ENCODE data around the gene PCDHGB1.
"Not testable (repeated sequence)": the region's sequence is repeated elsewhere in the genome, so short reads cannot be mapped to it uniquely, and the experiment has no call there.

The PCDHGB1 gene

DNA sequence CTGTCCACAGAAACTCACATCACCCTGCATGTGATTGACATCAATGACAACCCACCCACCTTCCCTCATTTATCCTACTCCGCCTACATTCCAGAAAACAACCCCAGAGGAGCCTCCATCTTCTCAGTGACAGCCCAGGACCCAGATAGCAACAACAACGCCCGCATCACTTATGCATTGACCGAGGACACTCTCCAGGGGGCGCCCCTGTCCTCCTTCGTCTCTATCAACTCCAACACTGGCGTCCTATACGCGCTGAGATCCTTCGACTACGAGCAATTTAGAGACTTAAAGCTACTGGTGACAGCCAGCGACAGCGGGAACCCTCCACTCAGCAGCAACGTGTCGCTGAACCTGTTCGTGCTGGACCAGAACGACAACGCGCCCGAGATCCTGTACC lies 4.6 kb upstream of the PCDHGB1 start:
- H3K9me3 ChIP-seq (ENCODE audit: control insufficient read depth in 2 of 2, low read length in 2 of 2) = peaks cover 12 to 23% of the 10 kb centered on the region in 2 donors
- H3K4me1 ChIP-seq (ENCODE audit: control insufficient read depth in 2 of 2, insufficient read depth in 2 of 2, low read length in 2 of 2) = no peaks in the 10 kb centered on the region
- H3K4me3 ChIP-seq (ENCODE audit: low read length in 2 of 2) = no peak overlapping the region
- no peaks in the 10 kb centered on the region for H3K27me3 ChIP-seq (ENCODE audit: control insufficient read depth in 2 of 2, insufficient read depth in 2 of 2, low read length in 2 of 2)
- no peak overlapping the region for H3K27ac ChIP-seq (ENCODE audit: low read depth in 2 of 2, low read length in 2 of 2)
- no peak overlapping the region for H3K9ac ChIP-seq (ENCODE audit: low read depth in 1 of 2, low read length in 2 of 2)
- H3K36me3 ChIP-seq (ENCODE audit: control insufficient read depth in 2 of 2, insufficient read depth in 2 of 2, low read length in 2 of 2) = no peaks in the 10 kb centered on the region

DNA sequence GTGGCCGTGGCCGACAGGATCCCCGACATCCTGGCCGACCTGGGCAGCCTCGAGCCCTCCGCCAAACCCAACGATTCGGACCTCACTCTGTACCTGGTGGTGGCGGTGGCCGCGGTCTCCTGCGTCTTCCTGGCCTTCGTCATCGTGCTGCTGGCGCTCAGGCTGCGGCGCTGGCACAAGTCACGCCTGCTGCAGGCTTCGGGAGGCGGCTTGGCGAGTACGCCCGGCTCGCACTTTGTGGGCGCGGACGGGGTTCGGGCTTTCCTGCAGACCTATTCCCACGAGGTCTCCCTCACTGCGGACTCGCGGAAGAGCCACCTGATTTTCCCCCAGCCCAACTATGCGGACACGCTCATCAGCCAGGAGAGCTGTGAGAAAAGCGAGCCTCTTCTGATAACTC lies 3.9 kb upstream of the PCDHGB1 start:
- H3K27ac ChIP-seq (ENCODE audit: low read depth in 2 of 2, low read length in 2 of 2); H3K4me1 ChIP-seq (ENCODE audit: control insufficient read depth in 2 of 2, insufficient read depth in 2 of 2, low read length in 2 of 2); H3K27me3 ChIP-seq (ENCODE audit: control insufficient read depth in 2 of 2, insufficient read depth in 2 of 2, low read length in 2 of 2); H3K9ac ChIP-seq (ENCODE audit: low read depth in 1 of 2, low read length in 2 of 2); H3K36me3 ChIP-seq (ENCODE audit: control insufficient read depth in 2 of 2, insufficient read depth in 2 of 2, low read length in 2 of 2); H3K4me3 ChIP-seq (ENCODE audit: low read length in 2 of 2): not testable (repeated sequence)
- H3K9me3 ChIP-seq (ENCODE audit: control insufficient read depth in 2 of 2, low read length in 2 of 2) = peaks cover 12 to 26% of the 10 kb centered on the region in 2 donors

GRCh38 chr5:141351591-141351990 lies 1.7 kb downstream of the PCDHGB1 start:
- H3K4me1 ChIP-seq (ENCODE audit: control insufficient read depth in 2 of 2, insufficient read depth in 2 of 2, low read length in 2 of 2) = no peaks in the 10 kb centered on the region
- H3K9ac ChIP-seq (ENCODE audit: low read depth in 1 of 2, low read length in 2 of 2) = no peak overlapping the region
- peaks cover 3 to 22% of the 10 kb centered on the region in 2 donors for H3K9me3 ChIP-seq (ENCODE audit: control insufficient read depth in 2 of 2, low read length in 2 of 2)
- no peak overlapping the region for H3K4me3 ChIP-seq (ENCODE audit: low read length in 2 of 2)
- H3K27me3 ChIP-seq (ENCODE audit: control insufficient read depth in 2 of 2, insufficient read depth in 2 of 2, low read length in 2 of 2) = no peaks in the 10 kb centered on the region
- no peak overlapping the region for H3K27ac ChIP-seq (ENCODE audit: low read depth in 2 of 2, low read length in 2 of 2)
- no peaks in the 10 kb centered on the region for H3K36me3 ChIP-seq (ENCODE audit: control insufficient read depth in 2 of 2, insufficient read depth in 2 of 2, low read length in 2 of 2)

GRCh38 chr5:141354900-141355469 lies 5.1 kb downstream of the PCDHGB1 start, which contains the start of gene PCDHGA4:
TSS of gene PCDHGA4 (plus strand) at chr5:141355021. CDS start at chr5:141355108, 87 bp downstream.
- H3K4me1 ChIP-seq (ENCODE audit: control insufficient read depth in 2 of 2, insufficient read depth in 2 of 2, low read length in 2 of 2) = no peaks in the 10 kb centered on the region
- no peaks in the 10 kb centered on the region for H3K27me3 ChIP-seq (ENCODE audit: control insufficient read depth in 2 of 2, insufficient read depth in 2 of 2, low read length in 2 of 2)
- peaks cover 3 to 22% of the 10 kb centered on the region in 2 donors for H3K9me3 ChIP-seq (ENCODE audit: control insufficient read depth in 2 of 2, low read length in 2 of 2)
- no peak within 1 kb of the TSS for H3K27ac ChIP-seq (ENCODE audit: low read depth in 2 of 2, low read length in 2 of 2)
- no peak within 1 kb of the TSS for H3K9ac ChIP-seq (ENCODE audit: low read depth in 1 of 2, low read length in 2 of 2)
- peak within 1 kb of the TSS in 1 of 2 donors; percentile 8 for H3K4me3 ChIP-seq (ENCODE audit: low read length in 2 of 2)
- H3K36me3 ChIP-seq (ENCODE audit: control insufficient read depth in 2 of 2, insufficient read depth in 2 of 2, low read length in 2 of 2) = no peaks in the 10 kb centered on the region

GRCh38 chr5:141355641-141356040 lies 5.7 kb downstream of the PCDHGB1 start:
- Histone ChIP-seq H3K27me3 (ENCODE audit: control insufficient read depth in 2 of 2, insufficient read depth in 2 of 2, low read length in 2 of 2) (no peaks in the 10 kb centered on the region), H3K9me3 (ENCODE audit: control insufficient read depth in 2 of 2, low read length in 2 of 2) (peaks cover 3 to 23% of the 10 kb centered on the region in 2 donors), H3K36me3 (ENCODE audit: control insufficient read depth in 2 of 2, insufficient read depth in 2 of 2, low read length in 2 of 2) (no peaks in the 10 kb centered on the region), H3K27ac (ENCODE audit: low read depth in 2 of 2, low read length in 2 of 2) (no peak overlapping the region), H3K9ac (ENCODE audit: low read depth in 1 of 2, low read length in 2 of 2) (no peak overlapping the region), H3K4me1 (ENCODE audit: control insufficient read depth in 2 of 2, insufficient read depth in 2 of 2, low read length in 2 of 2) (no peaks in the 10 kb centered on the region), H3K4me3 (ENCODE audit: low read length in 2 of 2) (no peak overlapping the region)

- Histone ChIP-seq H3K36me3 (ENCODE audit: control insufficient read depth in 2 of 2, insufficient read depth in 2 of 2, low read length in 2 of 2) (no peaks in the 10 kb centered on the region), H3K27me3 (ENCODE audit: control insufficient read depth in 2 of 2, insufficient read depth in 2 of 2, low read length in 2 of 2) (no peaks in the 10 kb centered on the region), H3K27ac (ENCODE audit: low read depth in 2 of 2, low read length in 2 of 2) (no peak overlapping the region), H3K4me3 (ENCODE audit: low read length in 2 of 2) (no peak overlapping the region), H3K9me3 (ENCODE audit: control insufficient read depth in 2 of 2, low read length in 2 of 2) (peaks cover 3 to 23% of the 10 kb centered on the region in 2 donors), H3K4me1 (ENCODE audit: control insufficient read depth in 2 of 2, insufficient read depth in 2 of 2, low read length in 2 of 2) (no peaks in the 10 kb centered on the region), H3K9ac (ENCODE audit: low read depth in 1 of 2, low read length in 2 of 2) (no peak overlapping the region)
Observed at GRCh38 chr5:141356133-141356532, 6.2 kb downstream of the PCDHGB1 start.

DNA sequence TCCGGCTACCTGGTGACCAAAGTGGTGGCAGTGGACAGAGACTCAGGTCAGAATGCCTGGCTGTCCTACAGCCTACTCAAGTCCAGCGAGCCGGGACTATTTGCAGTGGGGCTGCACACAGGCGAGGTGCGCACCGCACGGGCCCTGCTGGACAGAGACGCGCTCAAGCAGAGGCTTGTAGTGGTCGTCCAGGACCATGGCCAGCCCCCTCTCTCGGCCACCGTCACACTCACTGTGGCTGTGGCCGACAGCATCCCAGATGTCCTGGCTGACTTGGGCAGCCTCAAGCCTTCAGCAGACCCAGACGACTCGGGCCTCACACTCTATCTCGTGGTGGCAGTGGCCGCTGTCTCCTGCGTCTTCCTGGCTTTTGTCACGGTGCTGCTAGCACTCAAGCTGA lies 7.1 kb downstream of the PCDHGB1 start:
- Histone ChIP-seq H3K4me3 (ENCODE audit: low read length in 2 of 2) (no peak overlapping the region), H3K27me3 (ENCODE audit: control insufficient read depth in 2 of 2, insufficient read depth in 2 of 2, low read length in 2 of 2) (no peaks in the 10 kb centered on the region), H3K36me3 (ENCODE audit: control insufficient read depth in 2 of 2, insufficient read depth in 2 of 2, low read length in 2 of 2) (no peaks in the 10 kb centered on the region), H3K9me3 (ENCODE audit: control insufficient read depth in 2 of 2, low read length in 2 of 2) (peaks cover 3 to 25% of the 10 kb centered on the region in 2 donors), H3K9ac (ENCODE audit: low read depth in 1 of 2, low read length in 2 of 2) (no peak overlapping the region), H3K27ac (ENCODE audit: low read depth in 2 of 2, low read length in 2 of 2) (no peak overlapping the region), H3K4me1 (ENCODE audit: control insufficient read depth in 2 of 2, insufficient read depth in 2 of 2, low read length in 2 of 2) (no peaks in the 10 kb centered on the region)

GRCh38 chr5:141359790-141360426 lies 10.0 kb downstream of the PCDHGB1 start, which contains the start of gene PCDHGB2:
TSS of gene PCDHGB2 (plus strand) at chr5:141359994. CDS start at chr5:141360136, 142 bp downstream.
- no peaks in the 10 kb centered on the region for H3K36me3 ChIP-seq (ENCODE audit: control insufficient read depth in 2 of 2, insufficient read depth in 2 of 2, low read length in 2 of 2)
- H3K4me3 ChIP-seq (ENCODE audit: low read length in 2 of 2) = peak within 1 kb of the TSS; percentile 34 to 69
- H3K9ac ChIP-seq (ENCODE audit: low read depth in 1 of 2, low read length in 2 of 2) = no peak within 1 kb of the TSS
- no peak within 1 kb of the TSS for H3K27ac ChIP-seq (ENCODE audit: low read depth in 2 of 2, low read length in 2 of 2)
- H3K9me3 ChIP-seq (ENCODE audit: control insufficient read depth in 2 of 2, low read length in 2 of 2) = peaks cover 17 to 29% of the 10 kb centered on the region in 2 donors
- H3K4me1 ChIP-seq (ENCODE audit: control insufficient read depth in 2 of 2, insufficient read depth in 2 of 2, low read length in 2 of 2) = no peaks in the 10 kb centered on the region
- no peaks in the 10 kb centered on the region for H3K27me3 ChIP-seq (ENCODE audit: control insufficient read depth in 2 of 2, insufficient read depth in 2 of 2, low read length in 2 of 2)

DNA sequence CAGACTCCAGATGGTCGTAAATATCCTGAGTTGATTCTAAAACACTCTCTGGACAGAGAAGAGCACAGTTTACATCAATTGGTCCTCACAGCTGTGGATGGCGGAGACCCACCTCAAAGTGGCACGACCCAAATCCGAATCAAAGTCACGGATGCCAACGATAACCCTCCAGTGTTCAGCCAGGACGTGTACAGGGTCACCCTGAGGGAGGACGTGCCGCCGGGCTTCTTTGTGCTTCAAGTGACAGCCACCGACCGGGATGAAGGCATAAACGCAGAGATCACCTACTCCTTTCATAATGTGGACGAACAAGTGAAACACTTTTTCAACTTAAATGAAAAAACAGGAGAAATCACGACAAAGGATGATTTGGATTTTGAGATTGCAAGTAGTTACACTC lies 10.8 kb downstream of the PCDHGB1 start:
- peaks cover 22 to 31% of the 10 kb centered on the region in 2 donors for H3K9me3 ChIP-seq (ENCODE audit: control insufficient read depth in 2 of 2, low read length in 2 of 2)
- no peaks in the 10 kb centered on the region for H3K4me1 ChIP-seq (ENCODE audit: control insufficient read depth in 2 of 2, insufficient read depth in 2 of 2, low read length in 2 of 2)
- H3K9ac ChIP-seq (ENCODE audit: low read depth in 1 of 2, low read length in 2 of 2) = no peak overlapping the region
- H3K27ac ChIP-seq (ENCODE audit: low read depth in 2 of 2, low read length in 2 of 2) = no peak overlapping the region
- H3K36me3 ChIP-seq (ENCODE audit: control insufficient read depth in 2 of 2, insufficient read depth in 2 of 2, low read length in 2 of 2) = no peaks in the 10 kb centered on the region
- peaks cover 0 to 6% of the 10 kb centered on the region in 2 donors for H3K27me3 ChIP-seq (ENCODE audit: control insufficient read depth in 2 of 2, insufficient read depth in 2 of 2, low read length in 2 of 2)
- H3K4me3 ChIP-seq (ENCODE audit: low read length in 2 of 2) = no peak overlapping the region

GRCh38 chr5:141362719-141363118 lies 12.8 kb downstream of the PCDHGB1 start:
- peaks cover 25 to 41% of the 10 kb centered on the region in 2 donors for H3K9me3 ChIP-seq (ENCODE audit: control insufficient read depth in 2 of 2, low read length in 2 of 2)
- H3K27me3 ChIP-seq (ENCODE audit: control insufficient read depth in 2 of 2, insufficient read depth in 2 of 2, low read length in 2 of 2) = peaks cover 0 to 6% of the 10 kb centered on the region in 2 donors
- no peak overlapping the region for H3K9ac ChIP-seq (ENCODE audit: low read depth in 1 of 2, low read length in 2 of 2)
- no peaks in the 10 kb centered on the region for H3K4me1 ChIP-seq (ENCODE audit: control insufficient read depth in 2 of 2, insufficient read depth in 2 of 2, low read length in 2 of 2)
- no peak overlapping the region for H3K4me3 ChIP-seq (ENCODE audit: low read length in 2 of 2)
- no peak overlapping the region for H3K27ac ChIP-seq (ENCODE audit: low read depth in 2 of 2, low read length in 2 of 2)
- no peaks in the 10 kb centered on the region for H3K36me3 ChIP-seq (ENCODE audit: control insufficient read depth in 2 of 2, insufficient read depth in 2 of 2, low read length in 2 of 2)

All from mucosa of rectum (tissue), 2 donors.